22Rv1 (cell line): Measurements from ENCODE around the gene HEPN1.

ENCODE experiments used
- ZFX ChIP-seq: fragments of 450-650 bp; IDR thresholded peaks from 2 replicates; pipeline ENCODE4 v1.6.1; 2017; ENCODE audit warnings: antibody characterized with exemption, borderline replicate concordance
- TF ChIP-seq, protein P1 (sequence below): fragments of 450-650 bp; IDR thresholded peaks from 2 replicates; pipeline ENCODE4 v1.5.1; 2017; ENCODE audit warnings: mild to moderate bottlenecking

DNA sequence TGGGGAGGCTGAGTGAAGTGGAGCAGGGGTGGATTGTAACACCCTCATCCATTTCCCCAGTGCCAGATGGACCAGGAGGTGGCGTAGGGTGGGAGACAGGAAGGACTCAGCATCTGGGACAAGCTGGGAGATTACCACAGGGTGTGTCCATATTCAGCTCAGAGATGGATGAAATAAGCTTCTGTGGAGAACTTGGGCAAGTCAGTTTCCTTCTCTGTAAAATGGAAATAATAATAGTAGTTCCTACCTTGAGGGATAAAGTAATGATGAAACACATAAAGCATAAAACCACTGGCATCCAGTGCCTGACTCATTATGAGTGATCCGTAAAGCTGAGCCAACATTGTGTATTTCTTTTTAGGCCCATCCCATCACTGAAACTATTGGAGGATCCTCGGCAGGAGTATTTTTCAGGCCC is 20.8 kb upstream of the HEPN1 start:
- TF ChIP-seq, protein P1, sequence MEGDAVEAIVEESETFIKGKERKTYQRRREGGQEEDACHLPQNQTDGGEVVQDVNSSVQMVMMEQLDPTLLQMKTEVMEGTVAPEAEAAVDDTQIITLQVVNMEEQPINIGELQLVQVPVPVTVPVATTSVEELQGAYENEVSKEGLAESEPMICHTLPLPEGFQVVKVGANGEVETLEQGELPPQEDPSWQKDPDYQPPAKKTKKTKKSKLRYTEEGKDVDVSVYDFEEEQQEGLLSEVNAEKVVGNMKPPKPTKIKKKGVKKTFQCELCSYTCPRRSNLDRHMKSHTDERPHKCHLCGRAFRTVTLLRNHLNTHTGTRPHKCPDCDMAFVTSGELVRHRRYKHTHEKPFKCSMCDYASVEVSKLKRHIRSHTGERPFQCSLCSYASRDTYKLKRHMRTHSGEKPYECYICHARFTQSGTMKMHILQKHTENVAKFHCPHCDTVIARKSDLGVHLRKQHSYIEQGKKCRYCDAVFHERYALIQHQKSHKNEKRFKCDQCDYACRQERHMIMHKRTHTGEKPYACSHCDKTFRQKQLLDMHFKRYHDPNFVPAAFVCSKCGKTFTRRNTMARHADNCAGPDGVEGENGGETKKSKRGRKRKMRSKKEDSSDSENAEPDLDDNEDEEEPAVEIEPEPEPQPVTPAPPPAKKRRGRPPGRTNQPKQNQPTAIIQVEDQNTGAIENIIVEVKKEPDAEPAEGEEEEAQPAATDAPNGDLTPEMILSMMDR: no peak
- TF ChIP-seq ZFX: no peak
